ENCODE data around the gene SMARCAD1.

DNA sequence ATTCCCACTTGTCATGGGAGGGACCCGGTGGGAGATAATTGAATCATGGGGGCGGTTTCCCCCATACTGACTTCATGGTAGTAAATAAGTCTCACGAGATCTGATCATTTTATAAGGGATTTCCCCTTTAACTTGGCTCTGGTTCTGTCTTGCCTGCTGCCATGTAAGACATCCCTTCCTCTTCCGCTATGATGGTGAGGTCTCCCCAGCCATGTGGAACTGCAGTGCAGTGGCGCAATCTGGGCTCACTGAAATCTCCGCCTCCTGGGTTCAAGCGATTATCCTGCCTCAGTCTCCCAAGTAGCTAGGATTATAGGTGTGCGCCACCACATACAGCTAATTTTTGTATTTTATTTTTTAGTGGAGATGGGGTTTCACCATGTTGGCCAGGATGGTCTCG lies 132.1 kb downstream of the SMARCAD1 start:
- TF ChIP-seq, protein P1, sequence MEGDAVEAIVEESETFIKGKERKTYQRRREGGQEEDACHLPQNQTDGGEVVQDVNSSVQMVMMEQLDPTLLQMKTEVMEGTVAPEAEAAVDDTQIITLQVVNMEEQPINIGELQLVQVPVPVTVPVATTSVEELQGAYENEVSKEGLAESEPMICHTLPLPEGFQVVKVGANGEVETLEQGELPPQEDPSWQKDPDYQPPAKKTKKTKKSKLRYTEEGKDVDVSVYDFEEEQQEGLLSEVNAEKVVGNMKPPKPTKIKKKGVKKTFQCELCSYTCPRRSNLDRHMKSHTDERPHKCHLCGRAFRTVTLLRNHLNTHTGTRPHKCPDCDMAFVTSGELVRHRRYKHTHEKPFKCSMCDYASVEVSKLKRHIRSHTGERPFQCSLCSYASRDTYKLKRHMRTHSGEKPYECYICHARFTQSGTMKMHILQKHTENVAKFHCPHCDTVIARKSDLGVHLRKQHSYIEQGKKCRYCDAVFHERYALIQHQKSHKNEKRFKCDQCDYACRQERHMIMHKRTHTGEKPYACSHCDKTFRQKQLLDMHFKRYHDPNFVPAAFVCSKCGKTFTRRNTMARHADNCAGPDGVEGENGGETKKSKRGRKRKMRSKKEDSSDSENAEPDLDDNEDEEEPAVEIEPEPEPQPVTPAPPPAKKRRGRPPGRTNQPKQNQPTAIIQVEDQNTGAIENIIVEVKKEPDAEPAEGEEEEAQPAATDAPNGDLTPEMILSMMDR (conservative IDR thresholded peaks at IDR 0.05 in 1 of 2, IDR thresholded peaks at IDR 0.05 in 1 of 2; ENCODE audit: extremely low read depth in 1 of 2, insufficient read depth in 1 of 2, low read depth in 1 of 2, low read length in 2 of 2), result no peak
- no peak for TF ChIP-seq EZH2 (IDR thresholded peaks at IDR 0.05; ENCODE audit: borderline replicate concordance, low read length)
